ENCODE results near the gene PSMB3.

DNA sequence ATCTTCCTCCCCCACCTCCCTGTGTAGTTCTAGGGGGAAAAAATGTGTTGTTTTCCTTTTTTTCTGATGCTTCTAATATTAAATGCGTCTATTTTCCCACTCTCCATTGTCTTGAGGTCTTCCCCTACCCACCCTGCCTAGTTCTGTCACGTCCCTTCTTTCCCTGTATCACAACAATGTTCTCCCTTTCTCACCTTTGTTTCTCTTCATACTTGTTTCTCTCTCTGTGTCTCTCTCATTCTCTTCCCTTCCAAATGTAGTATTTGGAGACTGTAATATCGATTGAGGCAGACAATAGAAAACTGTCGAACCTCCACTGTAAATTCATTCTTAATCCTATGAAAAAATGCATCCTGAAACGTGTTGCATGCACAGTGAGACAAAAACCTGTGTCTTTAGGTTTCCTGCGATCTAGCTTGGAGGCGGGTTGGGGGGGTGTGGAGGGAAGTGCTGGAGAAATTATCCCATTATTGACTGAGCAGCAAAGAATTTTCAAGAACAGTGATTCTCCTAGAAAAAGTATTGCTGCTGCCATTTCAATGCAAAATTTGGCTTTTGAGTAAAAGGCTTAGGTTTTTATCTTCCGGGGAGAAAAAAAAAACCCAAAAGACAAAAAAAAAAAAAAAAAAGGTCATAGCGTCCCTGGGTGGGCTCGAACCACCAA is 1.3 kb upstream of the PSMB3 start:
- TF ChIP-seq, protein P1, sequence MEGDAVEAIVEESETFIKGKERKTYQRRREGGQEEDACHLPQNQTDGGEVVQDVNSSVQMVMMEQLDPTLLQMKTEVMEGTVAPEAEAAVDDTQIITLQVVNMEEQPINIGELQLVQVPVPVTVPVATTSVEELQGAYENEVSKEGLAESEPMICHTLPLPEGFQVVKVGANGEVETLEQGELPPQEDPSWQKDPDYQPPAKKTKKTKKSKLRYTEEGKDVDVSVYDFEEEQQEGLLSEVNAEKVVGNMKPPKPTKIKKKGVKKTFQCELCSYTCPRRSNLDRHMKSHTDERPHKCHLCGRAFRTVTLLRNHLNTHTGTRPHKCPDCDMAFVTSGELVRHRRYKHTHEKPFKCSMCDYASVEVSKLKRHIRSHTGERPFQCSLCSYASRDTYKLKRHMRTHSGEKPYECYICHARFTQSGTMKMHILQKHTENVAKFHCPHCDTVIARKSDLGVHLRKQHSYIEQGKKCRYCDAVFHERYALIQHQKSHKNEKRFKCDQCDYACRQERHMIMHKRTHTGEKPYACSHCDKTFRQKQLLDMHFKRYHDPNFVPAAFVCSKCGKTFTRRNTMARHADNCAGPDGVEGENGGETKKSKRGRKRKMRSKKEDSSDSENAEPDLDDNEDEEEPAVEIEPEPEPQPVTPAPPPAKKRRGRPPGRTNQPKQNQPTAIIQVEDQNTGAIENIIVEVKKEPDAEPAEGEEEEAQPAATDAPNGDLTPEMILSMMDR (IDR thresholded peaks at IDR 0.05; ENCODE audit: insufficient read depth, low read length): no peak
- TF ChIP-seq REST (IDR thresholded peaks at IDR 0.05; ENCODE audit: insufficient replicate concordance, low read depth) (no peak), SPI1 (IDR thresholded peaks at IDR 0.05; ENCODE audit: borderline replicate concordance, low read depth) (0 out of 2 replicates have a peak, but pooled peaks have one; percentile 21)
